H1 (cell line): Measurements from ENCODE around the gene VAT1L. TPM values are rescaled to one million over a fixed set of nuclear protein-coding genes. Genes with fewer than 3 reads are reported as not detected.

Experiments used
- CTCF ChIA-PET: fragments of 300-600 bp; sonication (Branson Sonifier 250); formaldehyde crosslinking; loops from one replicate; lab custom pipeline; 2021; ENCODE audit not compliant: partially characterized antibody; lab: Charles Lee
- POLR2A ChIA-PET: fragments of 300-600 bp; sonication (Branson Sonifier 250); formaldehyde crosslinking; loops from one replicate; lab custom pipeline; 2021; ENCODE audit warnings: inconsistent platforms; ENCODE audit not compliant: partially characterized antibody; lab: Charles Lee
- DNase-seq, 2 experiments: peaks; one replicate each; pipeline versions ENCODE4 v3.0.0 to v3.0.0-alpha.2; 2010 to 2022; ENCODE audit warnings: low spot score in 2 of 2, low read depth in 1 of 2, mixed read lengths in 1 of 2
- FAIRE-seq: peaks from 2 replicates; lab custom pipeline; 2011; peaks lifted over from hg19 to GRCh38; lab: Jason Lieb, UNC
- H2AFZ ChIP-seq: 2 replicates; pipeline ENCODE4 v1.8.1; 2012; ENCODE audit warnings: low read length, inconsistent platforms
- H2AK5ac ChIP-seq: 2 replicates; pipeline ENCODE4 v1.6.1; 2013; ENCODE audit warnings: low read depth, low read length
- H2BK120ac ChIP-seq: replicated peaks from 2 replicates; pipeline ENCODE3; 2013; ENCODE audit warnings: low read depth, low read length, inconsistent platforms
- H2BK12ac ChIP-seq: 2 replicates; pipeline ENCODE4 v1.6.1; 2013; ENCODE audit warnings: low read depth, low read length
- H2BK15ac ChIP-seq: 2 replicates; pipeline ENCODE4 v1.6.1; 2013; ENCODE audit warnings: low read length
- H2BK20ac ChIP-seq: 2 replicates; pipeline ENCODE4 v1.6.1; 2013; ENCODE audit warnings: low read length
- H2BK5ac ChIP-seq: 2 replicates; pipeline ENCODE4 v1.6.1; 2013; ENCODE audit warnings: low read depth, low read length
- H3K14ac ChIP-seq: 2 replicates; pipeline ENCODE4 v1.6.1; 2013; ENCODE audit warnings: inconsistent platforms; ENCODE audit not compliant: insufficient read length
- H3K18ac ChIP-seq: 2 replicates; pipeline ENCODE4 v1.6.1; 2013; ENCODE audit warnings: low read length; ENCODE audit errors: extremely low read depth
- H3K23ac ChIP-seq: 2 replicates; pipeline ENCODE4 v1.6.1; 2013; ENCODE audit warnings: inconsistent platforms; ENCODE audit not compliant: insufficient read length
- H3K23me2 ChIP-seq: 2 replicates; pipeline ENCODE4 v1.6.1; 2013; ENCODE audit warnings: low read depth, low read length
- H3K27ac ChIP-seq: 2 replicates; pipeline ENCODE4 v1.6.1; 2011; ENCODE audit warnings: low read depth, low read length, inconsistent platforms
- H3K27me3 ChIP-seq, 4 experiments: replicated peaks in 1 of 4; 1 replicate in 1 of 4; 2 replicates in 3 of 4; pipeline versions ENCODE4 v1.6.1 to v1.8.1; 2011 to 2013; ENCODE audit warnings: low read length in 3 of 4, mild to moderate bottlenecking in 3 of 4, inconsistent platforms in 2 of 4, mixed read lengths in 2 of 4, moderate library complexity in 1 of 4; ENCODE audit not compliant: control insufficient read depth in 3 of 4, insufficient read depth in 3 of 4; ENCODE audit errors: extremely low read depth in 1 of 4
- H3K36me3 ChIP-seq, 4 experiments: 2 replicates each; pipeline versions ENCODE4 v1.6.1 to v1.8.1; 2011 to 2013; ENCODE audit warnings: mild to moderate bottlenecking in 4 of 4, low read length in 3 of 4, moderate library complexity in 2 of 4, control low read depth in 1 of 4, inconsistent platforms in 1 of 4; ENCODE audit not compliant: insufficient read depth in 4 of 4, control insufficient read depth in 2 of 4
- H3K4ac ChIP-seq: replicated peaks from 2 replicates; pipeline ENCODE3; 2013; ENCODE audit warnings: low read length, low read depth, mixed read lengths, inconsistent platforms; ENCODE audit not compliant: insufficient read length
- H3K4me1 ChIP-seq, 4 experiments: replicated peaks in 1 of 4; 1 replicate in 1 of 4; 2 replicates in 3 of 4; pipeline versions ENCODE4 v1.6.1 to v1.8.1; 2011 to 2013; ENCODE audit warnings: low read length in 3 of 4, inconsistent platforms in 2 of 4, mixed read lengths in 1 of 4; ENCODE audit not compliant: insufficient read depth in 4 of 4, control insufficient read depth in 3 of 4
- H3K4me2 ChIP-seq, 2 experiments: 2 replicates each; pipeline versions ENCODE4 v1.6.1 to v1.8.1; 2011 to 2013; ENCODE audit warnings: low read depth in 2 of 2, low read length in 2 of 2, control low read depth in 1 of 2, inconsistent platforms in 1 of 2, mild to moderate bottlenecking in 1 of 2; ENCODE audit not compliant: insufficient read depth in 1 of 2
- H3K4me3 ChIP-seq, 4 experiments: fragments of 200-600, 300-600 bp in 1 of 4; sonication (generic), shearing (Covaris generic), sonication (Bioruptor Twin) in 1 of 4; 2 replicates each; pipeline versions ENCODE4 v1.5.1 to v1.8.1; 2011 to 2016; ENCODE audit warnings: low read length in 4 of 4, low read depth in 3 of 4, control low read depth in 2 of 4, inconsistent platforms in 2 of 4, mild to moderate bottlenecking in 2 of 4, mixed read lengths in 1 of 4, moderate library complexity in 1 of 4; ENCODE audit not compliant: insufficient read depth in 2 of 4; ENCODE audit errors: extremely low read depth in 1 of 4
- H3K56ac ChIP-seq: replicated peaks from 2 replicates; pipeline ENCODE3; 2013; ENCODE audit warnings: low read depth, mild to moderate bottlenecking, mixed read lengths, low read length, inconsistent platforms; ENCODE audit not compliant: insufficient read length
- H3K79me1 ChIP-seq: 2 replicates; pipeline ENCODE4 v1.6.1; 2013; ENCODE audit warnings: low read depth, low read length, control low read depth
- H3K79me2 ChIP-seq, 2 experiments: 2 replicates each; pipeline versions ENCODE4 v1.6.1 to v1.8.1; 2012 to 2013; ENCODE audit warnings: low read length in 2 of 2, mild to moderate bottlenecking in 2 of 2, inconsistent platforms in 1 of 2; ENCODE audit not compliant: insufficient read depth in 2 of 2, control insufficient read depth in 1 of 2
- H3K9ac ChIP-seq, 4 experiments: replicated peaks in 1 of 4; 1 replicate in 1 of 4; 2 replicates in 3 of 4; pipeline versions ENCODE4 v1.6.1 to v1.8.1; 2011 to 2013; ENCODE audit warnings: low read depth in 3 of 4, low read length in 3 of 4, control low read depth in 2 of 4, mild to moderate bottlenecking in 2 of 4, moderate library complexity in 2 of 4, inconsistent platforms in 1 of 4; ENCODE audit errors: extremely low read depth in 1 of 4
- H3K9me3 ChIP-seq, 2 experiments: 2 replicates each; pipeline versions ENCODE4 v1.6.1 to v1.8.1; 2012 to 2013; ENCODE audit warnings: mild to moderate bottlenecking in 2 of 2, moderate library complexity in 2 of 2, control low read depth in 1 of 2, inconsistent platforms in 1 of 2, low read depth in 1 of 2, low read length in 1 of 2, mixed read lengths in 1 of 2; ENCODE audit not compliant: insufficient read depth in 2 of 2
- H4K20me1 ChIP-seq, 2 experiments: replicated peaks in 1 of 2; 2 replicates each; pipeline versions ENCODE3 to v1.8.1; 2011 to 2013; ENCODE audit warnings: inconsistent platforms in 2 of 2, low read length in 2 of 2, mild to moderate bottlenecking in 1 of 2; ENCODE audit not compliant: insufficient read depth in 2 of 2, control insufficient read depth in 1 of 2
- H4K5ac ChIP-seq: 2 replicates; pipeline ENCODE4 v1.6.1; 2013; ENCODE audit warnings: low read length, low read depth, mixed read lengths, inconsistent platforms; ENCODE audit not compliant: insufficient read length
- H4K8ac ChIP-seq: 2 replicates; pipeline ENCODE4 v1.8.0; 2013; ENCODE audit warnings: mild to moderate bottlenecking, moderate library complexity, low read length, inconsistent platforms; ENCODE audit not compliant: insufficient read depth; ENCODE audit errors: extremely low read depth
- H4K91ac ChIP-seq: replicated peaks from 2 replicates; pipeline ENCODE3; 2013; ENCODE audit warnings: low read length, mixed read lengths, inconsistent platforms; ENCODE audit not compliant: insufficient read length
- ASH2L ChIP-seq: fragments of 200-600, 300-600 bp; sonication (generic); IDR thresholded peaks from one replicate; pipeline ENCODE4 v1.7.1; 2017; ENCODE audit warnings: low read length
- CREB1 ChIP-seq: IDR thresholded peaks from 2 replicates; pipeline ENCODE4 v1.6.1; 2012; ENCODE audit warnings: inconsistent platforms
- EGR1 ChIP-seq: IDR thresholded peaks from 2 replicates; pipeline ENCODE4 v1.6.1; 2011; ENCODE audit warnings: low read depth, low read length, borderline replicate concordance
- GABPA ChIP-seq: IDR thresholded peaks from 2 replicates; pipeline ENCODE4 v1.6.1; 2011; ENCODE audit warnings: mild to moderate bottlenecking, low read length, moderate library complexity, borderline replicate concordance; ENCODE audit not compliant: insufficient read depth
- JUND ChIP-seq: IDR thresholded peaks from 2 replicates; pipeline ENCODE4 v1.6.1; 2011; ENCODE audit warnings: mild to moderate bottlenecking, improper control_type of control experiment, low read length
- KDM1A ChIP-seq: fragments of 200-600, 300-600 bp; sonication (generic); IDR thresholded peaks from 2 replicates; pipeline ENCODE4 v1.7.1; 2016; ENCODE audit warnings: mild to moderate bottlenecking, low read length, borderline replicate concordance
- MAFK ChIP-seq: IDR thresholded peaks from 2 replicates; pipeline ENCODE4 v1.6.1; 2012; ENCODE audit warnings: low read depth, mild to moderate bottlenecking, improper control_type of control experiment, low read length
- MAX ChIP-seq: IDR thresholded peaks from 2 replicates; pipeline ENCODE4 v1.6.1; 2012; ENCODE audit warnings: inconsistent platforms
- POLR2AphosphoS5 ChIP-seq: IDR thresholded peaks from 2 replicates; pipeline ENCODE4 v1.6.1; 2011; ENCODE audit warnings: low read depth, low read length
- RAD21 ChIP-seq, 2 experiments: IDR thresholded peaks in 1 of 2; conservative IDR thresholded peaks in 1 of 2; 2 replicates each; pipeline ENCODE4 v1.6.1; 2011; ENCODE audit warnings: low read depth in 2 of 2, low read length in 2 of 2, improper control_type of control experiment in 1 of 2, inconsistent platforms in 1 of 2, mild to moderate bottlenecking in 1 of 2, moderate library complexity in 1 of 2
- SIX5 ChIP-seq: IDR thresholded peaks from 2 replicates; pipeline ENCODE4 v1.6.1; 2011; ENCODE audit warnings: mild to moderate bottlenecking, low read depth, low read length
- SP2 ChIP-seq: IDR thresholded peaks from 2 replicates; pipeline ENCODE4 v1.6.1; 2012; ENCODE audit warnings: mild to moderate bottlenecking, low read length, inconsistent platforms
- SP4 ChIP-seq: IDR thresholded peaks from 2 replicates; pipeline ENCODE4 v1.6.1; 2012; ENCODE audit warnings: low read length, inconsistent platforms
- SRF ChIP-seq: IDR thresholded peaks from 2 replicates; pipeline ENCODE4 v1.6.1; 2011; ENCODE audit warnings: mild to moderate bottlenecking, low read depth, low read length, moderate library complexity
- TAF7 ChIP-seq: optimal IDR thresholded peaks from 2 replicates; pipeline ENCODE3; 2011; ENCODE audit warnings: low read depth, mild to moderate bottlenecking, inconsistent platforms, low read length, moderate library complexity, borderline replicate concordance
- TCF12 ChIP-seq: IDR thresholded peaks from 2 replicates; pipeline ENCODE4 v1.6.1; 2011; ENCODE audit warnings: low read depth, mild to moderate bottlenecking, low read length
- YY1 ChIP-seq: IDR thresholded peaks from 2 replicates; pipeline ENCODE4 v1.6.1; 2011; ENCODE audit warnings: low read depth, mild to moderate bottlenecking, low read length
- WGBS, 2 experiments: shearing (Covaris generic) in 1 of 2; methylation state at CpG; one replicate each; pipeline versions ENCODE4 v1.1.6 to v1.1.7; 2013 to 2015; ENCODE audit warnings: low lambda C conversion rate in 2 of 2, mixed read lengths in 2 of 2, inconsistent platforms in 1 of 2, low coverage in 1 of 2, missing lambda C conversion rate in 1 of 2; ENCODE audit not compliant: insufficient replicate concordance in 2 of 2, insufficient coverage in 1 of 2, insufficient read length in 1 of 2; ENCODE audit errors: extremely low coverage in 1 of 2, missing lambda C conversion rate in 1 of 2; 5-methylcytosine and 5-hydroxymethylcytosine counted together
- polyA plus RNA-seq, 7 experiments: library from polyadenylated mRNA; depleted of rRNA in 3 of 7; stranded (reverse) in 5 of 7; unstranded in 2 of 7; fragments of >200 nt in 5 of 7; fragments of 200-250 nt in 2 of 7; gene quantifications; 1 replicate in 5 of 7; 2 replicates in 1 of 7; 4 replicates in 1 of 7; pipeline versions ENCODE4 v1.2.1 to v1.2.3, GENCODE V29; 2011 to 2013; ENCODE audit warnings: missing spikeins in 2 of 7, mixed read lengths in 2 of 7
- total RNA-seq: library from RNA; stranded (reverse); fragmentation: NEBNext Ultra II Directional; extraction: Animal tissue kit (Norgen Biotek cat#: 25700); gene quantifications from 2 replicates; pipeline ENCODE4 v1.2.1, GENCODE V29; 2021

VAT1L gene
- total and polyA plus RNA-seq, 2 of the 8 experiments (the other 6 are each of a cell fraction or from before 2014, with no cell fraction given), result 46.3 to 48.2 TPM

GRCh38 chr16:77767826-77768225 is 20.5 kb upstream of the VAT1L start:
- H3K4me2 ChIP-seq, result no peak overlapping the region
- no peak overlapping the region for H2BK15ac ChIP-seq
- no peak overlapping the region for H2AK5ac ChIP-seq
- H4K8ac ChIP-seq, result no peak overlapping the region
- no peak overlapping the region for H4K91ac ChIP-seq
- no peaks in the 10 kb centered on the region for H3K23me2 ChIP-seq
- H3K14ac ChIP-seq, result no peak overlapping the region
- H2BK120ac ChIP-seq, result no peak overlapping the region
- CTCF ChIA-PET, result interaction anchor here (1.1 kb wide), 1 partner anchor 15 kb away, joined by 3 read pairs; no protein-coding TSS in a partner anchor
- no peak overlapping the region for H2BK20ac ChIP-seq
- H3K23ac ChIP-seq, result no peak overlapping the region
- WGBS, 2 experiments, result 95% methylated on average over 3 of the region's 3 CpGs; no CpG with 5 or more reads in 1 of the 2 experiments
- H2BK5ac ChIP-seq, result no peak overlapping the region
- no peak overlapping the region for H2BK12ac ChIP-seq
- H3K79me2 ChIP-seq, result no peaks in the 10 kb centered on the region
- no peak overlapping the region for H3K56ac ChIP-seq
- no peak overlapping the region for H3K18ac ChIP-seq
- no peak overlapping the region for H2AFZ ChIP-seq
- H3K4me1 ChIP-seq, result no peaks in the 10 kb centered on the region
- H3K79me1 ChIP-seq, result no peaks in the 10 kb centered on the region
- no peak for DNase-seq
- H4K20me1 ChIP-seq, result no peaks in the 10 kb centered on the region
- no peak overlapping the region for H3K4ac ChIP-seq
- no peaks in the 10 kb centered on the region for H3K9me3 ChIP-seq
- no peak overlapping the region for H3K4me3 ChIP-seq
- H3K9ac ChIP-seq, result no peak overlapping the region
- no peaks in the 10 kb centered on the region for H3K27me3 ChIP-seq
- H3K36me3 ChIP-seq, result no peaks in the 10 kb centered on the region
- H3K27ac ChIP-seq, result no peak overlapping the region
- no peak overlapping the region for H4K5ac ChIP-seq
- no peak for FAIRE-seq
- POLR2A ChIA-PET, result no interaction called here
- TF ChIP-seq POLR2AphosphoS5 (no peak), SP2 (no peak), YY1 (no peak), SRF (no peak), SIX5 (no peak), MAX (no peak), RAD21 (IDR thresholded peaks at IDR 0.05 in 1 of 2, conservative IDR thresholded peaks at IDR 0.05 in 1 of 2; ENCODE audit: low read depth in 2 of 2, low read length in 2 of 2) (no peak), EGR1 (no peak), SP4 (no peak), KDM1A (no peak), MAFK (no peak), TCF12 (no peak), JUND (no peak), TAF7 (no peak), GABPA (no peak), ASH2L (no peak), CREB1 (no peak)
